GM11168 (cell line): ENCODE measurements around the gene ZNF286A.
"Not testable (repeated sequence)": the region's sequence is repeated elsewhere in the genome, so short reads cannot be mapped to it uniquely, and the experiment has no call there.

Experiments used
- in situ Hi-C: fragments of 300-500 bp; cut with MboI; formaldehyde crosslinking; loops from one replicate; pipeline ENCODE4 v1.12.0; 2022; ENCODE audit warnings: low sequenced_read_pairs; ENCODE audit not compliant: unreplicated experiment

The ZNF286A gene

DNA sequence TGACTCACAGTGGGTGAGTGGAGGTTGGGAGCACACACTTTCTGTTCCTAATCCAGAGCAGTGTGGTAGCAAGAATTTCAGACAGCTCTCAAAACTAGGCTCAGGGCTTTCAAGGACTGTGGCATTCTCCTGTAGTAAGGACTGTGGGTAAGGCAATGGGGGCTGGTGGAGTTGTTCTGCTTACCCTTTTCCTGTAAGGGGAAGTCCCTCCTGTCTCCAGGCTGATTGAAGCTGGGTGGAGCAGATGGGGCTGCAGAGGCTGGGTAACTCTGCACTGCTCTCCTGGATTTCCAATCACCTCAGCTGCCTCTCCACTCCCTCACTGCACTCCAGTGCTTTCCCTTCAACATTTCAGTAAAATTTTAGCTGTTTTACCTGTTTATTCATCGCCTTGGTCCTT is 12.1 kb upstream of the ZNF286A start:
- in situ Hi-C loops = loop anchor here (25.0 kb wide), 1 partner anchor 300 kb away; the partner anchor contains the start of genes TTC19 and ZSWIM7

DNA sequence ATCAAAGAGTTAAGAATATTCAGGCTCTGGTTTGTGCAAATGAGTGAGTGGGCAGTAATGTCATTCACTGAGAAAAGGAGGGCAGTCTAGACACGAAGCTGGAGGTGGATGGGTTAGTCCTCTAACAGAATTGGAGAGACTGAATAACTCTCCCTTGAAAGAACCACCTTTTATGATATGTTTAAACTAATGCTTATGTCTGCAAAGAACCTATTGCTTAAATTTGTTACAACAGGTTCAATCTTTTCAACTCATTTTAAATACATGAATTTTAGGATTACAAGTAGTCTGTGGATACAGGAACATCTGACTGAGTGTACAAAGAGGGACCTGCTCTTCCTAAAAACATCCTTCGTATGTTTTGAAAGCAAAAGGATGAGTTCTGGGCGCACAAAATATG is 585 bp upstream of the ZNF286A start:
- in situ Hi-C loops = loop anchor here (25.0 kb wide), 1 partner anchor 288 kb away; the partner anchor contains the start of genes TTC19 and ZSWIM7

DNA sequence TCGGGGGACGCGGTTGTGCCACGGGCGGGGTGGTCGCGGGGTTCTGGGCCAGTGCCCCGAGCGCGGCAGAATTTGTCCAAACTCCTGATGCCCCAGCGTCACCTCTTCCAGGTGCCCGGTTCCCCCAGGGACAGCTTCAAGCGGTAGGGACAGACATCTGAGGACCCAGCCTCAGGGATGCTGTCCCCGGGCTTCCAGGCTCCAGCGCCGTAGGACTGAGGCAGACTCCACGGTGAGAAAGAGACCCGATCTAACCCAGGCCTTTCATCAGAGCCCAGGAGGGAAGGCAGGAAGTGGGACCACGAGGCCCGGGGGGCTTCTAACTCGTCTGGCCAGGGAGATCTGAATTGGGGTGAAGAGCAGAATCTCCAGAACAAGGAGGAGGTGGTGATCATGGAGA is 385 bp downstream of the ZNF286A start:
- in situ Hi-C loops = loop anchor here (25.0 kb wide), 1 partner anchor 287 kb away; the partner anchor contains the start of genes TTC19 and ZSWIM7

DNA sequence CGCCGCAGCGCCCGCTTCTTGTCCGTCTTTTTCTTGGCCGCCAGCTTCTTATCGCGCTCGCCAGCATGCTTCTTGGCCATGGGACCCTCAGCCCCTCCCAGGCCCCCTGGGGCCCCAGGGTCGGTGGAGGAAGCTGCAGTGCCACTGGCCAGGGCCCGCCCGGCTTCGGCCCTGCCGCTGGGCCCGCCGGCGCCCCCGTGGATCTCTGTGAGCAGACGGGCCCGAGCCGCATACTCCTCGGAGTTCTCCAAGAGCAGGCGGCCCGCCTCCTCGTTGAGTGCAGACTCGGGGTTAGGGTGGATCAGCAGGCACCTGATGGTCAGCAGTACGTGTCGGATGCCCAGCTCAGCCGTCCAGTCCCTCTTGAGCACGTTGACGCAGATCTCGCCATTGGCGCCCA is 4.7 kb downstream of the ZNF286A start:
- in situ Hi-C loops = not testable (repeated sequence)

DNA sequence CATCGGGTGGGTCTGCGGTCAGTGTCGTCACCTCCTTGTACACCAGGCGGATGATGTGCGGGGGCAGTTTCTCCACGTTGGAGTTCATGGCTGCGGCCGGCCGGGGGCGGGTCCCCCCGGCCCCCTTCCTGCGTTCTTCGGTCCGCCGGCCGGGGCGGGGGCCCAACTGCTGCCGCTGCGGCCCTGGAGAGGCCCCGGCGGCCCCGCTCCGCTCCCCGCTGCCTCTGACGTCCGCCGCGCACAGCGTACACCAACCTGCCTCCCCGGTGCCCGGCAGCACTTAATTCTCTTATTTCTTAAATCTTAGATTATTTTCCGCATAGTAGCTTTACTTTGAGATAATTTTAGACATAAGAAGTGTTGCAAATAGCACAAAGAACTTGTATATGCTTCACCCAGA is 5.3 kb downstream of the ZNF286A start:
- in situ Hi-C loops = not testable (repeated sequence)

DNA sequence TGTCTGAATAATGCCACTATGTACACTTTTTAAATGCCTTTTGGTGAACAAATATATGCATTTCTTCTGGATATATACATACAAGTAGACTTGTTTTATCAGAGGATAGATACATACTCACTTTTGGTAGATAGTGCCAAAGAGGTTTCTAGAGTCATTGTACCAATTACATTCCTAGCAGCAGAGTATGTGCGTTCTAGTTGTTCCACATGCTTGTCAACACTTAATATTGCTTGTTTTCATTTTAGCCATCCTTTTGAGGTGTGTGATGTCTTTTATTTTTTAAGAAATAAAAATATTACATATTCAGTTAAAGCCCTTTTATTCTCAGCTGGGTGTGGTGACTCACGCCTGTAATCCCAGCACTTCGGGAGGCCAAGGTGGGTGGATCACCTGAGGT is 9.3 kb downstream of the ZNF286A start:
- in situ Hi-C loops = not testable (repeated sequence)

DNA sequence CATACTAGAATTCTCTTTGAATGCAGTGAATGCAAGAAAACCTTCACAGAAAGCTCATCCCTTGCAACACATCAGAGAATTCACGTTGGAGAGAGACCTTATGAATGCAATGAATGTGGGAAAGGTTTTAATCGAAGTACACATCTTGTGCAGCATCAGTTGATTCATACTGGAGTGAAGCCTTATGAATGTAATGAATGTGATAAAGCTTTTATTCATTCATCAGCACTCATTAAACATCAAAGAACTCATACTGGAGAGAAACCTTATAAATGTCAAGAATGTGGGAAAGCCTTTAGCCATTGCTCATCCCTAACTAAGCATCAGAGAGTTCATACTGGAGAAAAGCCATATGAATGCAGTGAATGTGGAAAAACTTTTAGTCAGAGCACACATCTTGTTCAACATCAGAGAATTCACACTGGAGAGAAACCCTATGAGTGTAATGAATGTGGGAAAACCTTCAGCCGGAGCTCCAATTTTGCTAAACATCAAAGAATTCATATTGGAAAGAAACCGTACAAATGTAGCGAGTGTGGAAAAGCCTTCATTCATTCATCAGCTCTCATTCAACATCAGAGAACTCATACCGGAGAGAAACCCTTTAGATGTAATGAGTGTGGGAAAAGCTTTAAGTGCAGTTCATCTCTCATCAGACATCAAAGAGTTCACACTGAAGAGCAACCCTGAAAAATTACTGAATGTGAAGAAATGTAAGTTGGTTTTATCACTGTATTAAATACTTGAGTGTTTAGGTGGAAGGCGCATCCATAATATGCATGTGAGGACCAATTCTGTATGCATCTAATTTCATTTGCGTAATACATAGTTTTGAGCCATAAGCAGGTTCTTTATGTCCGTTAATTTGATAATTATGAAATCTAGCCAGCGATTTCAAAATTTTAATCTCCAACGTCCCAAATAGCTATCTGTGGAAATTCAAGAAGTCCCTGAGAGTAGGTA is 17.3 kb downstream of the ZNF286A start:
- in situ Hi-C loops = not testable (repeated sequence)

DNA sequence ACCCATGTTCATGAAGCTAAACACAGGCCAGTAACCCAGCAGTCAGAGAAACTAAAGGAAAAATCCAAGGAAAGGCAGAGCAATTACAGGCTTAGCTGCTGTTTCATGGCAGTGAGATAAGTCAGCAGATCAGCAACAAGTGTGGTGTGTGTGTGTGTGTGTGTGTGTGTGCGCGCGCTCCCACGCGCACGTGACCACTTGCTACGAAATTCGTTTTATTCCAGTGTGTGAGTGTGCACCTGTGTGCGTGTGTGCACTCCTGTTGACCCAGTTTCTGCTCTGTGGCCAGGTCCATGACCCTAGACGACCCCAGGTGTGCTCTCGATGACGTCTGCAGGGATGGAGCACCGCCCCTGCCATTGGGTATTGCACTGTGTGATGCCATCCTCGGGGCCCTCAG is 31.0 kb downstream of the ZNF286A start:
- in situ Hi-C loops = not testable (repeated sequence)

DNA sequence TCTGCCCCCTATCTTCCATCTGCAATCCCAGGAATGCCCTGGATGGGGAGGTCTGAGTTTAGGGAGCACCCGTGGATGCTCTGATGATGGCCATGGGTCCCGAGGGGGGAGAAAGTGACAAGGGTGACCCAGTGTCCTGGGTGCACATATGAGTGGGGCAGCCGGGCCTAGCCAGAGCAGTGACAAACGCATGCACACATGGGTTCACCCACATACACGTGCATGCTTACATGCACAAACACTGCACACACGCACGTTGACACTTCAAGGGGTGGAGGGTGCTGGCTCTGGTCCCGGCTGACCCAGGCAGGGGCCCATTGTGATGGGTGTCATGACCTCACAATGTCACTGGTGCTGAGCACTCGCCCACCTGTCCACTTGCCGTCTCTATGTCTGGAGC is 32.3 kb downstream of the ZNF286A start, which contains the start of gene TBC1D26:
TBC1D26 (plus strand) TSS at position 384 of the 400 bp plus-strand sequence. CDS start 3,066 bp downstream, outside the sequence.
- in situ Hi-C loops = not testable (repeated sequence)

DNA sequence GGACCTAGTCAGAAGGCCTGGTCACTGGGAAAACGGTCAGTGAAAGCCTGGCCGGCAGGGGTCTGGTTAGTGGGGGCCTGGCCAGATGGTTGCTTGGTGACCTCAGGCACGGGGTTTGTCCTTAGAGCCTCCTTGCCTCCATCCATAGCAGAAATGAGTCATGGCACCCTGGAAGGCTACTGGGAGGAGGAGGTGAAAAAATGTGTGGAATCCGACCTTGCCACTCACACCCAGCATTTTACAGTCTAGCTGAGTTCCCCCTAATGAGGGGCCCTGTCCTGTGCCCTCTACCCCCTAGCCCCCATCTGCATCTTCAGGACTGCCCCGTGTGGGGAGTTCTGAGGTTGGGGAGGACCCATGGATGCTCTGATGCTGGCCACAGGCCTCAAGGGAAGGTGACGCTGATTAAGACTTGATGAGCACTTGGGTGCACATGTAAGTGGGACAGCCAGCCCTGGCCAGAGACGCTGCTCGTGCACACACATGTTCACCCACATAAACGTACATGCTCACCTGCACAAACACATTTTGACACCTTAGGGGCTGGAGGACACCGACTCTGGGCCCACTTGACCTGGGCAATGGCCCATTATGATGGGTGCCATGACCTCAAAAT is 33.7 kb downstream of the ZNF286A start:
- in situ Hi-C loops = not testable (repeated sequence)

DNA sequence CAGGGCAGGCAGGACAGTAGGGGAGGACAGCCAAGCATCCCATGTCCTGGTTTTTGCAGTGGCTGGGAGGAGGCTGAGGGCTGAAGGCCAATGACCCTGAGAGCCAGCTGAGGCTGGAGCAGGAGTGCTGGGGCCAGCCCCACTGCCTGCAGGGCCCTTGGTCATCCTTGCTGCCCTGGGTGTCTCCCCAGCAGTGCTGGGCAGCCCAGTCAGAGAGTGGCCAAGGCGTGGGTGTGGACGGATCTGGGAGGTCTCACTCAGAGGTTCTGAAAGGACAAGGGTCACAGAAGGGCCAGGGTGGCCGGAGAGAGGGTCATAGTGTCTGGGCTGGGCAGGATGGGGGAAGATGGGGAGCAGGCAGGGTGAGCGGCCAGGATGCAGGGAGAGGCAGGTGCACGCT is 37.0 kb downstream of the ZNF286A start:
- in situ Hi-C loops = not testable (repeated sequence)

DNA sequence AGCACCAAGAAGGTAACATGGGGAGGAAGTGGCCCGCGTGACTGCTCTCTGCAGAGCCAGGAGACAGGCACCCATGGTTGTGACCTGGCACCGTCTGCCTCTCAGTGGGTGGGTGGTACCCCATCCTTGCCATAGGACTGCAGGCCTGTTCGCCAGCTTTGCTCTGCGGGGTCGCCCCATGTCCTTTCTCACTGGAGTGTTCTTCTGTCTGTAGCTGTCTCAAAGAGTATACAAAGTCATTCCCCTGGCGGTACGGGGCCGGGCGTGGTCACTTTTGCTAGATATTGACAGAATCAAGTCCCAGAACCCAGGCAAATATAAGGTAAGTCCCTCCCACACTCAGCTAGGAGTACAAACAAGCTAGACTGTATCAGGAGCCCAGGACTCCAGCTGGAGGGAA is 38.5 kb downstream of the ZNF286A start:
- in situ Hi-C loops = no loop called here

DNA sequence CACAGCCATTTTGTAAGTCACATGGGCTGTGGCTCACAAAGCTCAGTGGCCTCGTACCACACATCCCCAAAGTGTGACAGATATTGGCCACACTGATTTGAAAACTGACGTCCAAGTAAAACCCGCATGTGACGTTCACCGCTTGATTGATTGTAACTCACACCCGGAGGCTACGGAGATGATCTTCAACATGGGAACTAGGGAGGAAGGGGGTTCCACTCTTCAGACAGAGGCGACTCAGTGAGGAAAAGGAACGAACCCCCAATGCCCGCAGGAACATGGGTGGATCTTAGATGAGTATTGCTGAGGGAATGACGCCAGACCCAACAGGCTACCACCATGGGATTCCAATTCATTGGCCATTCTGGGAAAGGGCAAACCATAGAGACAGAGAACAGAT is 39.7 kb downstream of the ZNF286A start:
- in situ Hi-C loops = not testable (repeated sequence)

DNA sequence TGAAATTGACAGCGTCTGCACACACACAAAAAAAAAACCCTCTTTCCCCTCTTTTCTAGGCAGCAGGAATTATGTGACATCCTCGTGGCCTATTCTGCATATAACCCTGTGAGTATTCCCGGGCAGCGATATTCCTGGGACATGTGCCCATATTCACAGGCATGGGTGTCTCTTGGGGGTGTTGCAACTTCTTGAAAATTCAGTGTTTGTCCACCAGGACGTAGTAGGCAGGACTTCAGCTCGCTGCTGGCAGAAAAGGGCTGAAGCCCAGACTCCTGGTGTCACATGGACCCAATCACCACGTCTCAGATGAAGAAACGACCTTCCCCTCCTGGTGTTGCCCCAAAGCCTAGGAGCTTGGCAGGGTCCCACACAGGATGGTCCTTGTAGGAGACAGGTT is 40.5 kb downstream of the ZNF286A start:
- in situ Hi-C loops = not testable (repeated sequence)

DNA sequence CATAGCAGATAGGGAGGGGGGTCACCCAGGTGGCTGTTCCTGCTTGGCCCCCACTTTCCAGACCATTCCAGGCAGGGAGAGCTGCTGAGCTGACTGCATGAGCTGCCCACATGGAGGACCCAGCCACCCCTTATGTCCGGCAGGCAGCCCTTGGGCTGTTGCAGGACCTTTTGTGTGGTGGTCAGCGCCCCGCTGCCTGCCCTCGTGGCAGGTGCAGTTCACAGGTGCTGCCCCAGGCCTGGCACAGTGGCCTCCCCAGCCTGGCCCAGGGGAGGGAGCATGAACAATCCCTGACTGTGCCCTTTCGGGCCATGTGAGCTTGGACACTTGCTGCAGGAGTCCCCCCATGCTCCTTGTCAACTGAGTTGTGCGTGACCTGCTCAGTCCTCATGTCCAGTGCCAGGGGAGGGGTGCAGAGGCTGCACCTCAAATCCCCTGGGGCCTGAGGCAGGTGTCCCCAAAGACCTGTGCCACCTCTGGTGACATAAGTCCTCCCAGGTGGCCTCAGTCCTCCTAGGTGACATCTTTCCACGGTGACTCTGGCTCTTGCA is 41.1 kb downstream of the ZNF286A start:
- in situ Hi-C loops = no loop called here

DNA sequence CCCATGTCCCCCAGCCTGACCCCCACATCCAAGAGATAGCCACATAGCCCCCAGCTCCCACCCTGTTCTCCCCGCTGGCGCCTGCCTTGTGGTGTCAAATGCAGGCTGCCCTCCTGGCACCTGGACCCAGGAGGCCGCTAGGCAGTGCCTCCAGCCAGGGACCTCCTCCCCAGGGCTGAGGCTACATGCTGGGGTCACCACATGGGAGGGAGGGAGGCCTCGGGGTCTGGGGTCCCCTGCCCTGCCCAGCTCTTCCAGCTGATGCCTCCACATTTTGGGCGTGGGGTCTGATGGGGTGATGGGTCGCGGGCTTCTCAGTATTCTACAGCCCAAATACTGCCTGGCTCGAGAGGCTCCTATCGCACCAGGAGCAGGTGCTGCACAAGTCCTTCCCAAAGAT is 42.1 kb downstream of the ZNF286A start:
- in situ Hi-C loops = no loop called here

DNA sequence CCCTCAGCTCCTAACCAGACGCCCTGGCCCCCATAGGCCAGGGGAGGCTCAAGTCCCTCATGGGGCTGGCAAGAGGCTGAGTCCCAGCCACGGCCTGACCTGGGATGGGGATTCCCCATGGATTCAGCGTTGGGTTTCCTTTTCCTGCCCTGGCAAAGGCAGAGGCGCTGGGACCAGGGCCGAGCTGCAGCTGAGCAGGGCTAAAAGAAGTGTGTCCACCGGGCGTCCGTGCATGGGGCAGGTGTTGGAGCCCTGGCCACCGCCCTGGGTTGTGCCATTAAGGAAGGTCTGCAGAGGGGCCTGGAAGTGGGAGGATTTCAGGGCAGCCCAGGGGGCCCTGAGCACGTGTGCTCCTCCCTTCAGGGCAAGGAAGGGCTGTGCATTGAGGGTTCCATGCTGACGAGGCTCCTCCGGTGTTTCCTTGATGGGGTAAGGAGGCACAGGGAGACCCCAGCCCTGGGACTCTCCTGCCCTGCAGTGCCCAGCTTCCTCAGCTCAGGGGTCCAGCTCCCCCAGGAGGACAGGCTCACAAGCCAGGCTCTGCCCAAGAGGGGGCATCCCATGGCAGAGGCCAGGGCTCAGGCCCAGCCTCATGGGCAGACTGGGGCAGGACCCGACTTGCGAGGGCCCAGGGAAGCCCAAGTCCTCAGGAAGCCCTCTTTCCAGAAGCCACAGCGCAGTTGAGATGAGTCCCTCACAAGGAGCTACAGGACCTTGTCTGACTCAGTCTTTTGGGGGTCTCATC is 42.7 kb downstream of the ZNF286A start:
- in situ Hi-C loops = no loop called here

DNA sequence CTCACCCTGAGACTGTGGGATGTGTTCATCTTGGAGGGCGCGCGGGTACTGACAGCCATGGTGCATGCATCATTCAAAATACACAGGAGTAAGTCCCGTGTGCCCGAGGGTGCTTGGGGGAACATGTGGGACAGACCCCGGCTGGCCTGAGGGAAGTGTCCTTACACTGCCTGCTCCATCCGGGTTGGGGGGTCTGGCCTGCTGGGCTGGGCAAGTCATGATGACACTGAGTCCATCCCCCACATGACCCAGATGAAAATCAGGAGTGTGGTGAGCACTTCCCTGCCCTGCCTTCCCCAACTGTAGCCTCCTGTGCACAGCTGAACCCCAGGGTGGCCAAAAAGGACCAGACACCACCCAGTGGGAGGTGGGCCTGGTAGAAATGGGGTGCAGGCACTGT is 43.4 kb downstream of the ZNF286A start:
- in situ Hi-C loops = no loop called here

DNA sequence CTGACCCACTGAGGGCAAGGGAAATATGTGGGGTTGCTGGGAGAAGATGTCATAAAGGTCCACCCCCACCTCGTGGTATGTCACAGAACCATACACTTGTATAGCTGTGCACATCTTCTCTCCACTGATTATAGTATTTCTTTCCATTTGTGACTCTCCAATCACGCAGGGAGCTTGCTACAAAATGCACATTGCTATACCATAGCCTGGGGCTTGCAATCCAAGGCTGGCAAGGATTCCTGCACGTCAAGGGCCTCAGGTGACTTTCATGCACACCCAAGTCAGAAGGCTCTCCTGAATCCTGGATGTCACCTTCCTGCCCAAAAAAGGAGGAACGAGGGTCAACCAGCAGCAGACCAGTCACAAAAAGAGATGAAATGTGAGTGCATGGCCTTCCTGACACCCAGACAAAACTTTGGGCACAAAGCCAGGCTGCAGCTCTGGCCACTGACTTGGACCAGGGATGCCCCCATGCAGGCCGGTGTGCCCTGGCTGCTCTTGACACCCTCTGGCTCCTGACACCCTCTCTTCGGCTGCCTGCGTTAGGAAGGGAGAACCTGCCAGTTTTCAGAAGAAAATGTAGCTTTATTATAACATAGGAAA is 44.6 kb downstream of the ZNF286A start:
- in situ Hi-C loops = no loop called here

DNA sequence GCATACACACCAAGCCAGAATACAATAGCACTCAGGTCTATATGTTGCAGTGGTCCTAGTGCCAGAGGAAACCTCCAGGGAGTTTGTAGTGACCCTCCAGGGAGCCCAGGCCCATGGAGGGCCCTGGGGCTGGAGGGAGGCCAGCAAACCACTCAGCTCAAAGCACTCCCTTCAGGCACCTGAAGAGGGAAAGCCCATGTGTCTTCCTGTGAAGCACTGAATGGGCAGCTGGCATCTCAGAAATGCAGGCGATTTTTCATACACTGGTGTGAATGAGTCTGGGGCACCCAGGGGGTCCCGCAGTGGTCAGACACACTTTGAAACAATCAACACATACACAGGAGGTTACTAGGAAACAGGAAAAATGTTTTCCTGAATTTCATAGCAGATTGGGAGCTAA is 45.3 kb downstream of the ZNF286A start:
- in situ Hi-C loops = no loop called here
